Astrocyte (in vitro differentiated cells and primary cell): ENCODE data around the gene AMFR.

ENCODE experiments used
- CTCF ChIP-seq: IDR thresholded peaks from 2 replicates; pipeline ENCODE4 v1.5.1; 2011; ENCODE audit warnings: low read depth, mild to moderate bottlenecking, inconsistent platforms, low read length, moderate library complexity; ENCODE audit not compliant: insufficient read depth
- EZH2 ChIP-seq: IDR thresholded peaks from 2 replicates; pipeline ENCODE4 v1.6.1; 2012; ENCODE audit warnings: mild to moderate bottlenecking, low read length, inconsistent platforms; ENCODE audit not compliant: insufficient read depth

- TF ChIP-seq CTCF (no peak), EZH2 (no peak)
These were observed 53.7 kb downstream of the AMFR start for GRCh38 chr16:56371660-56371937.
